ENCODE measurements around the gene MYH10.

The MYH10 gene

DNA sequence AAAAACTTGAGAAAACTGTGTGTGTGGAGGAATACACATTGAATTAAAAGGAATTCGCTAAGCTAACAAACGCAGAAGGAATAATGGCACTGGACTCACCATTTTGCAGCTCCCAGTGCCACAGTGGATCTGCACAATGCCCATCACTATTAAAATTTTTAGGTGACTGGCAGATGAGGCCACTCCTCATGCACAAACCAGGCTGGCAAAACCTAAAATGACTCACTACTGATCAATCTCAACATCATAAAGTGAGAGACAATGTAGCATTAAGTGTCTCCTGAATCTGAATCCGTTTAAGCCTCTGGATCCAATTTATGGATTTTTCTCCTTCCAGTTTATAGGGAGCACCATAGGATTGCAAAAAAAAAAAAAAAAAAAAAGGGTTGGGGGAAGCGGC lies 20.6 kb downstream of the MYH10 start:
- H3K36me3 ChIP-seq (ENCODE audit: insufficient read depth, low read length): 0 out of 2 replicates have a peak, but pooled peaks cover 3% of the 10 kb centered on the region
- H3K4me1 ChIP-seq (ENCODE audit: insufficient read depth, low read length): peaks cover 7% of the 10 kb centered on the region; the same call in 1 of the 2 replicates
- no peak overlapping the region for H3K9ac ChIP-seq (ENCODE audit: low read depth, low read length)
- no peaks in the 10 kb centered on the region for H3K9me3 ChIP-seq (ENCODE audit: control insufficient read depth, insufficient read depth, low read length)

DNA sequence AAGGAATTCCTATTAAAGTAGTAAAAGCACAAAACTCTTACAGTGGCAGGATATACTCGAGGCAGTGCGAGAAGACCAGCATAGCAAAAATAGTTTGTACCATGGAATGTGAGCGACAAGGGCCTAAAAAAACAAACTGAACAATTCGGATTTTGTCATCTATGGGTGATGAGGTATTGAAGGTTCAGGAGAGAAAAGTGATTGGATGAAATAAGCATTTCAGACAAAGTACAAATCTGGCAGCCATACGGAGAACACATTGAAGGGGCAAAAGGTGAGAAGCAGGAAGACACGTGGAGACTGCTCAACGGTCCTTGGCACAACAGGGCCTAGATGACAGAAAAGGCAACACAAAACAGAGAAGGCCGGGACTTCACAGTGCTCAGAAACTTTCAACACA lies 22.5 kb downstream of the MYH10 start:
- no peaks in the 10 kb centered on the region for H3K9me3 ChIP-seq (ENCODE audit: control insufficient read depth, insufficient read depth, low read length)
- H3K36me3 ChIP-seq (ENCODE audit: insufficient read depth, low read length): 0 out of 2 replicates have a peak, but pooled peaks cover 3% of the 10 kb centered on the region
- no peak overlapping the region for H3K9ac ChIP-seq (ENCODE audit: low read depth, low read length)
- peaks cover 7% of the 10 kb centered on the region; the same call in 1 of the 2 replicates for H3K4me1 ChIP-seq (ENCODE audit: insufficient read depth, low read length)

DNA sequence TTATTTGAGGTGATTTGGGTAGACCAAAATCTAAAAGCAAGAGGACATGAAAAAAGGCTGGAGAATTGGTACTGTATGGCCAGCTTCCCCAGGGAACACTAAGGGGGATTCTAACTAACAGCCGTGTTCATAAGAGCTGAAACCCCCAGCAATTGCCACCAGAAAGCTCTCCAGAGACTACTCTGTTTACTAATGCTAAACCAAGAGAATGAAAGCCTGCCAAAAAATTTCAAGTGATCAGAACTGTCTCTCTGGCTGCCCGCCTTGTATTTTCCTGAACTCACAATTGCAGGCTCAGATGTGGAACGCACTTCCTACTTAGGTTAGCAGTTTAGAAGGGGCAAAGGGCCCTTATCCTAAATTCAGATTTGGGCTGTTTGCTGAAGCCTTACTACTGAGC lies 24.1 kb downstream of the MYH10 start:
- Histone ChIP-seq H3K4me1 (ENCODE audit: insufficient read depth, low read length) (peaks cover 7% of the 10 kb centered on the region; the same call in 1 of the 2 replicates), H3K9me3 (ENCODE audit: control insufficient read depth, insufficient read depth, low read length) (no peaks in the 10 kb centered on the region), H3K36me3 (ENCODE audit: insufficient read depth, low read length) (no peaks in the 10 kb centered on the region), H3K9ac (ENCODE audit: low read depth, low read length) (no peak overlapping the region; the same call in 1 of the 2 replicates)

DNA sequence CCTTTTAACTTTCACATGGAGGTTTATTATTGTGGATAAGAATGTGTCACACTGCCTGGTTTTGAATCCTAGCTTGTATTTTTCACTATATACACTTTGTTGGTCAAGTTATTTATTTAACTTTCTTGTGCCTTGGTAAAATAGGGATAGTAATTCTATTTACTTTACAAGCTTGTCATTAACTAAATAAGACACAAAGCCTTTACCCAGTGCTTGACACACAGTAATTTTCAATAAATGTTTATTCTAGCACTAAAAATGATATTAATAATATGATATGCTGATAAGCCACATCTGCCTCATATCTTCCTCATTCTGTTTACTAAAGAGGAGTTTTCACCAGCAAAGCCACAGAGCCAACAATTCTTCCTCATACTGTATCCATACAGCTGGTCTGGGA lies 27.8 kb downstream of the MYH10 start:
- Histone ChIP-seq H3K9me3 (ENCODE audit: control insufficient read depth, insufficient read depth, low read length) (no peaks in the 10 kb centered on the region), H3K36me3 (ENCODE audit: insufficient read depth, low read length) (no peaks in the 10 kb centered on the region; the same call in 1 of the 2 replicates)

DNA sequence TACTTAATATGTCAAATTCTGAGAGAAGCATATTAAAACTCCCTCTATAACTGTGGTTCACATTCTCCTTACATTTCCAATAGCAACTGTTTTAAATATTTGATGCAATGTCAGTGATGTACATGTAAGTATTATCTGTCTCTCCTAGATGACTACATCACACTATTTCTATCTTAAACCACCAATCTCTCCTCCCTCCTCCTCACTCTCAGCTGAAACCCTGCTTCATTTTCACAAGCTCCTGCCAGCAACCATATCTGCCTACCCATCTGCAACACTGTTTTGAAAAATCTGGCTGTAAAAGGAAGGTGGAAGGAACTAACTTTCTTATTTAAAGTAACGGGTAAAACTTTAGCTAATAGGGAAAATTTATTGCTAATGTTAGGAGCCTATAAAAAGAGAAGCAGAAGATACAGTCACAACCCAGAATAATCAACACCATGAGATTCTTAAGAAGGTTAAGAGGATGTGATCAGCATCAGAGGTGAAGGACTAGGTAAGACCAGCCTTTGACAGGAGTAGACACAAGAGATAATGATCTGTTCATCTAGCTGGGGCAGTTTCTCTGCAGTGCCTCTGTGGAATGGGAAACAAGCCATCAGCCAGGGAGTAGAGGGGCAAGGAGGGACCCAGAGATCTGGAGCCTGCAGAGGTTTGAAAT lies 31.0 kb downstream of the MYH10 start:
- H3K36me3 ChIP-seq (ENCODE audit: insufficient read depth, low read length): no peaks in the 10 kb centered on the region; the same call in 1 of the 2 replicates
- no peaks in the 10 kb centered on the region for H3K9me3 ChIP-seq (ENCODE audit: control insufficient read depth, insufficient read depth, low read length)
- no peaks in the 10 kb centered on the region for H3K4me1 ChIP-seq (ENCODE audit: insufficient read depth, low read length)
- H3K9ac ChIP-seq (ENCODE audit: low read depth, low read length): no peak overlapping the region

More for the DNA sequence above, 27.8 kb downstream of the MYH10 start:
- Histone ChIP-seq H3K4me1 (ENCODE audit: insufficient read depth, low read length) (no peaks in the 10 kb centered on the region; the same call in 1 of the 2 replicates), H3K9ac (ENCODE audit: low read depth, low read length) (no peak overlapping the region)

DNA sequence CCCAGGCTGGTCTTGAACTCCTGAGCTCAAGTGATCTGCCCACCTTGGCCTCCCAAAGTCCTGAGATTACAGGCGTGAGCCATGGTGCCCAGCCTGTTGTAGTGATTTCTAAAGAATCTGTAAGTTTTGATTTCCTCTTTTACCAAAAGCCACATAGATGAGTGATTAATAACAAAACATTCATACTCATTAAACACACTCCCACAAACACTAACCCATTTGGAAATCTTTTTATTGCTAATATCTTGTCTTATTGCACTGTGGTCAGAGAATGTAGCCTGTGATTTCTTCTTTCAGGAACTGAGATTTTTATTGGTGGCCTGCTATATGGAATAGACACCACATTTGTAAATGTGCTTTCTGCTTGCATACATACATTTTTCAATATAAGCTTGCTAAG lies 31.6 kb downstream of the MYH10 start:
- no peaks in the 10 kb centered on the region; the same call in 1 of the 2 replicates for H3K36me3 ChIP-seq (ENCODE audit: insufficient read depth, low read length)

DNA sequence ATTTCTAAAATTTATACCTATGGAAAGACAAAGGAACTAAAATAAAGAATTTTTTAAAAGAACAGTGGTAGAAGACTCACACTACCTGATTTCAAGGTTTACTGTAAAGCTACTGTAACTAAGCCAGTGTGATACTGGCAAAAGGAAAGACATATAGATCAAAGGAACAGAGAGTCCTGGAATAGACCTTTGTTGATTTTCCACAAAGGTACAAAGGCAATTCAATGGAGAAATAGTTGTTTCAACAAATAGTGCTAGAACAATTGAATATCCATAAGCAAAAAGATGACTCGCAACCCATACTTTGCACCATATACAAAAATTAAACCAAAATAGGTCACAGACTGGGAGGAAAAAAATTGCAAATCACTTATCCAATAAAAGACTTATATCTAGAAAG lies 36.7 kb downstream of the MYH10 start:
- Histone ChIP-seq H3K9me3 (ENCODE audit: control insufficient read depth, insufficient read depth, low read length) (no peaks in the 10 kb centered on the region), H3K4me1 (ENCODE audit: insufficient read depth, low read length) (no peaks in the 10 kb centered on the region), H3K36me3 (ENCODE audit: insufficient read depth, low read length) (no peaks in the 10 kb centered on the region), H3K9ac (ENCODE audit: low read depth, low read length) (no peak overlapping the region)

More for the DNA sequence above, 31.6 kb downstream of the MYH10 start:
- Histone ChIP-seq H3K9me3 (ENCODE audit: control insufficient read depth, insufficient read depth, low read length) (no peaks in the 10 kb centered on the region), H3K9ac (ENCODE audit: low read depth, low read length) (no peak overlapping the region), H3K4me1 (ENCODE audit: insufficient read depth, low read length) (no peaks in the 10 kb centered on the region)

DNA sequence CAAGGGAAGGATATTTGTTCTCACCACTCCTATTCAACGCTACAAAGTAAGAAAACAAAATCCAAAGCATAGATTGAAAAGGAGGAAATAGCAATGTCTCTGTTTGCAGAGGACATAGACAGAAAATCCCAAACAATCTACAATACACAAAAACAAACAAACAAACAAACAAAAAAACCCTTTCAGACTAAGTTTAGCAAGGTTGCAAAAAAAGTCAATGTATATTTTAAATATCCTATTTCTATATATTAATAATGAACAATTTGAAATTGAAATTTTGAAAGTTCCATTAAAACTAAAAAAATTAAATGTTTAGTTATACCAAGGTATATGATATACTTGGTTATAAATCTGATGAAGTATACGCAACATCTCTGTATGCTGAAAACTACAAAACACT lies 37.2 kb downstream of the MYH10 start:
- H3K9ac ChIP-seq (ENCODE audit: low read depth, low read length): no peak overlapping the region
- H3K4me1 ChIP-seq (ENCODE audit: insufficient read depth, low read length): no peaks in the 10 kb centered on the region
- no peaks in the 10 kb centered on the region for H3K9me3 ChIP-seq (ENCODE audit: control insufficient read depth, insufficient read depth, low read length)
- H3K36me3 ChIP-seq (ENCODE audit: insufficient read depth, low read length): no peaks in the 10 kb centered on the region

DNA sequence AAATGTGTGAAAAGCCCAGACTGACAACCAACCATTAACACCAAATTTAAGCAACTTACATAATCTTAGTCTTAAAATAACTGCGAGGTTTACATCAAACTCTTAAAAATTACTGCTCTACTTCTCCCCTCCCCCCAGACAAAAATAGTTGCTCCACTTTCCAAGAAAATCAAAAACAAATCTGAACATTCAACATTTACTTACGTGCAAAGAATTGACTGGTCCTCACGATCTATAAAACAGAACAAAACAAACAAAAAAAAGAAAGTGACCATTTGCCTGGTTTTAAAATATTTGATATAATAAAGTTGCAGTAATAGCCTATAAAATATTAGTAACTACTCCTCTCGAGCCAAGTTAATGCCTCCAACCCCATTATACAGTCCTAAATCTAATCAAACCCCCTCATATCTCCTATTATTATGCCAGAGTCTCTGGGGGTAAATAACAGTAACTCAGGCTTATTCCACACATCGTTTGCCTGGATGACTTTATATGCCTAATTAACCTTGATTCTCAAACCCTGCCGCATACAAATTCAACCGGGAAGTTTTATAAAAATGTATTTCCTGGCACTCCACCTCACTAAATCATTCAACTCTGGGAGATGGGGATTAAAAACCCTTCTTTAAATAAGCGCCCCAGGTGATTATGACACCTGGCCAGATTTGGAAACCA lies 41.5 kb downstream of the MYH10 start:
- Histone ChIP-seq H3K36me3 (ENCODE audit: insufficient read depth, low read length) (no peaks in the 10 kb centered on the region), H3K9me3 (ENCODE audit: control insufficient read depth, insufficient read depth, low read length) (no peaks in the 10 kb centered on the region), H3K4me1 (ENCODE audit: insufficient read depth, low read length) (no peaks in the 10 kb centered on the region), H3K9ac (ENCODE audit: low read depth, low read length) (no peak overlapping the region)

DNA sequence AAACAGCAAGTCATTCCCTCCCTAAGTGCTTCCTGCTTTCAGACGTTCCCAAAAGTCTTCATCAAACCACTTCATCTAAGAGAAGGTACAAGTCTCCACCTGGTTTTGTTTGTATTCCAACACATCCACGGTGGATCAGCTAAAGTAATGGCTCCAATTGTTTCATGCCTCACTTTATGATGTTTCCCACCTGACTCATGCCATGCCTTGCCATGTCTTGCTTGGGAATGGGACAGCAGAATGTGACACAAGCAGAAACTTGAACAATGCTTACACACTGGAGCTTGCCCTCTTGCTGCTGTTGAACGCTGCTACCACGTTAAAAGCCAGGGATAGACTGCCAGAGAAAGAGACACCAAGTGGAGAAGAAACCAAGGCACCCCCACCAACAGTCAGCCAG lies 43.8 kb downstream of the MYH10 start:
- H3K4me1 ChIP-seq (ENCODE audit: insufficient read depth, low read length): no peaks in the 10 kb centered on the region
- H3K9me3 ChIP-seq (ENCODE audit: control insufficient read depth, insufficient read depth, low read length): no peaks in the 10 kb centered on the region
- no peak overlapping the region for H3K9ac ChIP-seq (ENCODE audit: low read depth, low read length)
- no peaks in the 10 kb centered on the region for H3K36me3 ChIP-seq (ENCODE audit: insufficient read depth, low read length)

DNA sequence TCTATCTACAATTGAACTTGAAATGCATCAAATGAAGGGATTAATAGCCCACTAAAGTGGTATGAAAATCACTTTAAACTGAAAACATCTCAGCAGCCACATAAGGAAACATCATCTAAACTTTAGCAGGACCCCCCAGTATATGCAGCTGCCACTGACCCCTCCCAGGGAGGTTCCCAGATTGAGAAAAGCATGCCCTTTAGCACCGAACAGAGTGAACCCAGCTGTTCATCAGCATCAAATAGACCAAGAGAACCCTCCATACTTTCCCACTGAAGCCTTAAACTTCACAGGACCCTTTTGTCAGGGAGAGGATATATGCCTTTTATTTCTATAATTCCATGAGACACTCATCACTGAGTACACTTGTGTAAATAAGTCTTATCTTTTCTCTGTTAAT lies 44.6 kb downstream of the MYH10 start:
- Histone ChIP-seq H3K36me3 (ENCODE audit: insufficient read depth, low read length) (no peaks in the 10 kb centered on the region), H3K4me1 (ENCODE audit: insufficient read depth, low read length) (no peaks in the 10 kb centered on the region), H3K9me3 (ENCODE audit: control insufficient read depth, insufficient read depth, low read length) (no peaks in the 10 kb centered on the region), H3K9ac (ENCODE audit: low read depth, low read length) (no peak overlapping the region)

DNA sequence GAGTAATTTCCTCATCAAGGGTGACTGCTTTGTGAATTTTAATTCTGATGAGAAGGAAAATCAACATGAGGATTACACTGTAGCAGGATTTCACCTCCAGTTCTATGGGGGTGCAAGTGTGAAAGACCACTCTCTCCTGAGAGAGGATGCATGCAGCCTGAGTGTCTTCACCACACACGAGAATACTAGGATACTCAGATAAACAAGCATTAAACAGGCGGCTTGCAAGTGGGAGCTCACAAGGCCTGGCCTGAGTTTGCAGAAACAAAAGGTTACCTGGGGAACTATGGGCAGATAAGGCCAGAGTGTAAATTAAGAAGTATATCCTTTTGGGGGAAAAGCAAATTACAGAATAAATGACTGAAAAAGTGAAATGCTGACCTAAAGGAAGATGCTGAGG lies 46.6 kb downstream of the MYH10 start:
- no peaks in the 10 kb centered on the region for H3K9me3 ChIP-seq (ENCODE audit: control insufficient read depth, insufficient read depth, low read length)
- no peaks in the 10 kb centered on the region for H3K4me1 ChIP-seq (ENCODE audit: insufficient read depth, low read length)
- H3K9ac ChIP-seq (ENCODE audit: low read depth, low read length): no peak overlapping the region
- no peaks in the 10 kb centered on the region for H3K36me3 ChIP-seq (ENCODE audit: insufficient read depth, low read length)

DNA sequence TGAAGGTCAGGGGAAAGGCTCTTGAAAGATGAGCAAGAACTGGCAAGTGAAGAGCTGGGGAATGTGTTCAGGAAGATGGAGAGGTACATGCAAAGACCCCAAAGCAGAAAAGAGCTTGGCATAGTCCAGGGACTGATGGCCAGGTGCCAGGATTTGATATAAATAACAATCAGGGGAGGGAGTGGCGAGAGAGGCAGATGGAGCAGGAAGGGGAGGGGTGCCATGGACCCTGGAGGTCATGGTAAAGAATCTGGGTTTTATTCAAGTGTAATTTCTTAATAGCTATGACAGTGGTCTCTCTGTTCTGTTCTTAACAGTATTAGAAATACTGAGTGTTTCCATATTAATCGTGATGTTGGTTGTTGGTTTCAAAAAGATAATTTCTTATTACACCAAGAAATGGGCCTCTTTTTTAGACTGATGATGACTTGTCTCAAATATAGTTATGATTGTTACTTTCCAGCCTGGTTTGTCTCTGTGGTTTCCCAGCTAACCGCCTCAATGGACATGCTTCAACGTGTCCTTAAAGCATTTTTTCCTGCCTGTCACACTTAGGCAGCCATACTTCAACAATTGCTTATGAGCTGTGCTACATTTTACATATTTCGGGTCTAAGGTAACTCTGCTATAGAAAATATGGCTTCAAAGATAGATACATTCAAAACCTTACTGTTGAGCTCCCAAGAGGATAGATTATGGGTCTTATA lies 49.4 kb downstream of the MYH10 start:
- peaks cover 5% of the 10 kb centered on the region; the same call in 1 of the 2 replicates for H3K36me3 ChIP-seq (ENCODE audit: insufficient read depth, low read length)

DNA sequence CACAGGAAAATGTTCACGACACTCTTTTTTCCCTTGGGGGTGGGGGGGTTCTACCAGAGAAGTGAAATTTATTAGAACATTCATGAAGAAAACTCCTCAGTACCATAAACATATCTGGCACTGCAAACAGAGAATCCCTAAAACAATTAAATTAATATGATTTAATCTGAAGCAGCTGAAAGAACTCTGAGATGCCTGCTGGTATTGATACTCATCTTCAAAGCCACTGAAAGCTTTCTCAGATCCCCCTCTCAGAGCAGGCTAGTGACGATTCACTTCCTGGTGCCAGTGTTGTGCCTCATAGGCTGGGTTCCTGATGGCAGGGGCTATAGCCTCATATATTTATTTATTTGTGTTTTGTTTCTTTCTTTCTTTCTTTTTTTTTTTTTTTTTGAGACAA lies 52.7 kb downstream of the MYH10 start:
- H3K9me3 ChIP-seq (ENCODE audit: control insufficient read depth, insufficient read depth, low read length): no peaks in the 10 kb centered on the region
- no peak overlapping the region for H3K9ac ChIP-seq (ENCODE audit: low read depth, low read length)
- H3K4me1 ChIP-seq (ENCODE audit: insufficient read depth, low read length): no peaks in the 10 kb centered on the region
- H3K36me3 ChIP-seq (ENCODE audit: insufficient read depth, low read length): peaks cover 5% of the 10 kb centered on the region; the same call in 1 of the 2 replicates

More for the DNA sequence above, 49.4 kb downstream of the MYH10 start:
- H3K9me3 ChIP-seq (ENCODE audit: control insufficient read depth, insufficient read depth, low read length): no peaks in the 10 kb centered on the region
- no peak overlapping the region for H3K9ac ChIP-seq (ENCODE audit: low read depth, low read length)
- H3K4me1 ChIP-seq (ENCODE audit: insufficient read depth, low read length): no peaks in the 10 kb centered on the region
